ENCODE results near the gene EML4. TPM values are rescaled to one million over a fixed set of nuclear protein-coding genes. Genes with fewer than 3 reads are reported as not detected.
A peak's percentile ranks its signal among the peaks of the same experiment; 100 is the strongest.

Gene EML4
- total RNA-seq, 1 experiment from 2014 or later, result 107 TPM

DNA sequence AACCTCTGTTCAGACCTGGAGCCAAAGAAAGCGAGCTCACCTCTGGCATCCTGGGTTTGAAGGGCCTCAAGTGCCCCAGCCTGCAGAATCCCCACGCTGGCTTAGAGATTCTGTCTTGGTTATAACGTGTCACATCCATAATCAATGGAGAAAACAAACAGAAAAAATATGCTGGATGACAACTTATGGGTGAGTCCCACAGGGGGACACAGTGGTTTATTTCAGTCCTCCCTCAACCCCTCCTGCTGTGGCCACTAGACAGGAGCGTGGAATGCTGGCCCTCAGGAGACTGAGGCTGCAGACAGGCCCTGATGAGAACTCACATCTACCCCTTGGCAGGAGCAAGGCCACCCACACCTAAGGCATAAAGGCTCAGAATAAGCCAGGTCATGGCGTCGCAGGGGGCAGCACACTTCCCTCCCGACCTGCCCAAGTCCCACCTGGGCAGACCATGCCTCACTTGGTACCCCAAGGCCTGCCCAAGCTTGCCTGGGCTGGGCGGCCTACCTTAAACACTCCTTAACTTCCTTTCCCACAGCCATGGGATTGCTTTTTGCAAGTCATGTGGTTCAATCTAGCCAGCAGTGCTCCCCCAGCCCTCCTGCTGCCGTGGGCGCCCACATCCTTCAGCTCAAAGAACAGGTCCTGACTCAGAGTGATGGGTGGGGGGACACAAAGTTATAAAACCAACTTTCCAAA is 171.9 kb downstream of the EML4 start:
- ATAC-seq (no peak), DNase-seq (ENCODE audit: low read depth, low spot score) (no peak)
- Histone ChIP-seq H3K9me3 (ENCODE audit: control insufficient read depth, insufficient read depth, low read depth, low read length) (no peaks in the 10 kb centered on the region), H3K4me3 (ENCODE audit: low read depth in 2 of 2, low read length in 2 of 2) (no peak overlapping the region), H3K27ac (ENCODE audit: low read length) (no peak overlapping the region), H3K4me1 (ENCODE audit: control insufficient read depth, insufficient read depth, low read length) (peaks cover 13% of the 10 kb centered on the region), H3K27me3 (ENCODE audit: control insufficient read depth, insufficient read depth, low read length) (no peaks in the 10 kb centered on the region), H3K36me3 (ENCODE audit: control insufficient read depth, insufficient read depth, low read length) (peaks cover 6% of the 10 kb centered on the region)
- CTCF ChIA-PET, result no interaction called here
- no TSS peak for BruUV-seq (replicated peaks)
- TF ChIP-seq SIN3A (IDR thresholded peaks at IDR 0.05; ENCODE audit: borderline replicate concordance, insufficient read depth, low read depth, low read length), result no peak
- no peak for TF ChIP-seq TCF7L2 (IDR thresholded peaks at IDR 0.05; ENCODE audit: low read depth, low read length)
- TF ChIP-seq POLR2AphosphoS5 (IDR thresholded peaks at IDR 0.05; ENCODE audit: low read depth, low read length), result no peak
- TF ChIP-seq, protein P1, sequence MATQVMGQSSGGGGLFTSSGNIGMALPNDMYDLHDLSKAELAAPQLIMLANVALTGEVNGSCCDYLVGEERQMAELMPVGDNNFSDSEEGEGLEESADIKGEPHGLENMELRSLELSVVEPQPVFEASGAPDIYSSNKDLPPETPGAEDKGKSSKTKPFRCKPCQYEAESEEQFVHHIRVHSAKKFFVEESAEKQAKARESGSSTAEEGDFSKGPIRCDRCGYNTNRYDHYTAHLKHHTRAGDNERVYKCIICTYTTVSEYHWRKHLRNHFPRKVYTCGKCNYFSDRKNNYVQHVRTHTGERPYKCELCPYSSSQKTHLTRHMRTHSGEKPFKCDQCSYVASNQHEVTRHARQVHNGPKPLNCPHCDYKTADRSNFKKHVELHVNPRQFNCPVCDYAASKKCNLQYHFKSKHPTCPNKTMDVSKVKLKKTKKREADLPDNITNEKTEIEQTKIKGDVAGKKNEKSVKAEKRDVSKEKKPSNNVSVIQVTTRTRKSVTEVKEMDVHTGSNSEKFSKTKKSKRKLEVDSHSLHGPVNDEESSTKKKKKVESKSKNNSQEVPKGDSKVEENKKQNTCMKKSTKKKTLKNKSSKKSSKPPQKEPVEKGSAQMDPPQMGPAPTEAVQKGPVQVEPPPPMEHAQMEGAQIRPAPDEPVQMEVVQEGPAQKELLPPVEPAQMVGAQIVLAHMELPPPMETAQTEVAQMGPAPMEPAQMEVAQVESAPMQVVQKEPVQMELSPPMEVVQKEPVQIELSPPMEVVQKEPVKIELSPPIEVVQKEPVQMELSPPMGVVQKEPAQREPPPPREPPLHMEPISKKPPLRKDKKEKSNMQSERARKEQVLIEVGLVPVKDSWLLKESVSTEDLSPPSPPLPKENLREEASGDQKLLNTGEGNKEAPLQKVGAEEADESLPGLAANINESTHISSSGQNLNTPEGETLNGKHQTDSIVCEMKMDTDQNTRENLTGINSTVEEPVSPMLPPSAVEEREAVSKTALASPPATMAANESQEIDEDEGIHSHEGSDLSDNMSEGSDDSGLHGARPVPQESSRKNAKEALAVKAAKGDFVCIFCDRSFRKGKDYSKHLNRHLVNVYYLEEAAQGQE (IDR thresholded peaks at IDR 0.05; ENCODE audit: insufficient read depth in 1 of 2, low read depth in 2 of 2, low read length in 1 of 2), result no peak
- TF ChIP-seq, protein P2, sequence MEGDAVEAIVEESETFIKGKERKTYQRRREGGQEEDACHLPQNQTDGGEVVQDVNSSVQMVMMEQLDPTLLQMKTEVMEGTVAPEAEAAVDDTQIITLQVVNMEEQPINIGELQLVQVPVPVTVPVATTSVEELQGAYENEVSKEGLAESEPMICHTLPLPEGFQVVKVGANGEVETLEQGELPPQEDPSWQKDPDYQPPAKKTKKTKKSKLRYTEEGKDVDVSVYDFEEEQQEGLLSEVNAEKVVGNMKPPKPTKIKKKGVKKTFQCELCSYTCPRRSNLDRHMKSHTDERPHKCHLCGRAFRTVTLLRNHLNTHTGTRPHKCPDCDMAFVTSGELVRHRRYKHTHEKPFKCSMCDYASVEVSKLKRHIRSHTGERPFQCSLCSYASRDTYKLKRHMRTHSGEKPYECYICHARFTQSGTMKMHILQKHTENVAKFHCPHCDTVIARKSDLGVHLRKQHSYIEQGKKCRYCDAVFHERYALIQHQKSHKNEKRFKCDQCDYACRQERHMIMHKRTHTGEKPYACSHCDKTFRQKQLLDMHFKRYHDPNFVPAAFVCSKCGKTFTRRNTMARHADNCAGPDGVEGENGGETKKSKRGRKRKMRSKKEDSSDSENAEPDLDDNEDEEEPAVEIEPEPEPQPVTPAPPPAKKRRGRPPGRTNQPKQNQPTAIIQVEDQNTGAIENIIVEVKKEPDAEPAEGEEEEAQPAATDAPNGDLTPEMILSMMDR (IDR thresholded peaks at IDR 0.05), result no peak
- POLR2A ChIA-PET, result no interaction called here
- in situ Hi-C loops (cut with HindIII; ENCODE audit: low pct_unique_long_range_greater_than_20kb, low sequenced_read_pairs) (no loop called here), intact Hi-C loops (cut with micrococcal nuclease; ENCODE audit: unreplicated experiment) (no loop called here)

DNA sequence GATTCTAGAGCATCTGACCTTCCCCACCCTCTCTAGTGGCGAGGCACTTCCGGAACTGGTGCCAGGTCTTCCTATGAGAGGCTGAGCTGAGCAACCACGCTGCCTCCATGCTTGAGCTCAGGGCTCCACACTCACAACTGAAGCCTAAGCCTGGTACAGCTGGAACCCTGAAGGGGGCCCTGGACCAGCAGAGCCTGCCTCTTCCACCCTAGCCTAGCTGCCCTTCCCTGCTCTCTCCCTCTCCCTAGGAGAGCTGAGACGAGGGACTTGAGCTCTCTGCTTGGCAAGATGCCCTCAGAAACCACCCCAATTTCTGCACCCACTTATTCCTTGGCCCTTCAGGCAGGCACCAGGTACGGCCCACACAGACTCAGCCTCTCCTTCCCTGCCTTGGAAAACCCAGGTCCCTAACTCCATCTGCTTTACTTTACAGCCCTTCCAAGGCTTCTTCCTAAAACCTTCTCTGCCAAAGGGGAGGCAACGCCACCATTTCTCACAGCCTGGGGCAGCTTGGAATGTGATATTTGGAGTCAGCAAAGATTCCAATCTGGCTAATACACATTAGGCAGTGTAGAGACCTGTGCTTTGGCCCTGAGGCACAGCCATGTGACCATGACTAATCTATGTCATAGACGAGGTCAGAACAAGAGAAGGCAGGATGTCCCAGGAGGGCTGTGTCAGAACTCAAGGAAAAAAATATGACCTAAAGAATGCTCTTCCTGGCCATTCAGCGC is 173.1 kb downstream of the EML4 start:
- no peaks in the 10 kb centered on the region for H3K9me3 ChIP-seq (ENCODE audit: control insufficient read depth, insufficient read depth, low read depth, low read length)
- in situ Hi-C loops (cut with HindIII; ENCODE audit: low pct_unique_long_range_greater_than_20kb, low sequenced_read_pairs) (no loop called here), intact Hi-C loops (cut with micrococcal nuclease; ENCODE audit: unreplicated experiment) (no loop called here)
- no TSS peak for BruUV-seq (replicated peaks)
- peaks cover 13% of the 10 kb centered on the region for H3K4me1 ChIP-seq (ENCODE audit: control insufficient read depth, insufficient read depth, low read length)
- H3K4me3 ChIP-seq (ENCODE audit: low read depth in 2 of 2, low read length in 2 of 2), result no peak overlapping the region
- POLR2A ChIA-PET, result interaction anchor here (0.6 kb wide), 1 partner anchor 403 kb away, joined by 3 read pairs; no protein-coding TSS in a partner anchor
- H3K27me3 ChIP-seq (ENCODE audit: control insufficient read depth, insufficient read depth, low read length), result no peaks in the 10 kb centered on the region
- TF ChIP-seq POLR2AphosphoS5 (IDR thresholded peaks at IDR 0.05; ENCODE audit: low read depth, low read length) (no peak), SIN3A (IDR thresholded peaks at IDR 0.05; ENCODE audit: borderline replicate concordance, insufficient read depth, low read depth, low read length) (no peak), TCF7L2 (IDR thresholded peaks at IDR 0.05; ENCODE audit: low read depth, low read length) (no peak)
- TF ChIP-seq, protein P2 (IDR thresholded peaks at IDR 0.05), result no peak
- TF ChIP-seq, protein P1 (IDR thresholded peaks at IDR 0.05; ENCODE audit: insufficient read depth in 1 of 2, low read depth in 2 of 2, low read length in 1 of 2), result no peak
- DNase-seq (ENCODE audit: low read depth, low spot score) (no peak), ATAC-seq (peak; percentile 47)
- CTCF ChIA-PET, result interaction anchor here (0.7 kb wide), 1 partner anchor 14 kb away, joined by 3 read pairs; no protein-coding TSS in a partner anchor
- H3K36me3 ChIP-seq (ENCODE audit: control insufficient read depth, insufficient read depth, low read length), result peaks cover 6% of the 10 kb centered on the region
- peak overlapping the region; percentile 34; the same call in 1 of the 2 replicates for H3K27ac ChIP-seq (ENCODE audit: low read length)

Data from Panc1 (cell line).